Smooth muscle cell (in vitro differentiated cells): ENCODE results near the gene PCSK4. TPM values are rescaled to one million over a fixed set of nuclear protein-coding genes. Genes with fewer than 3 reads are reported as not detected.

Source experiments
- DNase-seq: peaks from one replicate; lab custom pipeline; 2025; ENCODE audit not compliant: unreplicated experiment; lab: John Stamatoyannopoulos, UW
- H2AFZ ChIP-seq: fragments of 200-600 bp; sonication (generic); 2 replicates; pipeline ENCODE4 v1.6.0; 2016; ENCODE audit warnings: antibody characterized with exemption, low read depth, mild to moderate bottlenecking
- H3F3A ChIP-seq: fragments of 200-600 bp; sonication (generic); 2 replicates; pipeline ENCODE4 v1.6.0; 2017; ENCODE audit warnings: antibody characterized with exemption, low read depth
- H3K27ac ChIP-seq: fragments of 200-600 bp; sonication (generic); 2 replicates; pipeline ENCODE4 v1.5.1; 2016; ENCODE audit warnings: low read depth, mild to moderate bottlenecking
- H3K27me3 ChIP-seq: fragments of 200-600 bp; sonication (generic); 2 replicates; pipeline ENCODE4 v1.6.1; 2016; ENCODE audit warnings: low read depth, mild to moderate bottlenecking
- H3K36me3 ChIP-seq: fragments of 200-600 bp; sonication (generic); 2 replicates; pipeline ENCODE4 v1.5.1; 2016; ENCODE audit warnings: low read depth
- H3K4me1 ChIP-seq: fragments of 200-600 bp; sonication (generic); 2 replicates; pipeline ENCODE4 v1.5.1; 2016; ENCODE audit warnings: low read depth
- H3K4me2 ChIP-seq: fragments of 200-600 bp; sonication (generic); 2 replicates; pipeline ENCODE4 v1.6.0; 2016; ENCODE audit warnings: mild to moderate bottlenecking
- H3K4me3 ChIP-seq: fragments of 200-600 bp; sonication (generic); 2 replicates; pipeline ENCODE4 v1.5.1; 2016; ENCODE audit warnings: mild to moderate bottlenecking
- H3K79me2 ChIP-seq: fragments of 200-600 bp; sonication (generic); 2 replicates; pipeline ENCODE4 v1.6.0; 2016; ENCODE audit warnings: low read depth, mild to moderate bottlenecking
- H3K9ac ChIP-seq: fragments of 200-600 bp; sonication (generic); 2 replicates; pipeline ENCODE4 v1.6.0; 2016; ENCODE audit warnings: low read depth
- H3K9me3 ChIP-seq: fragments of 200-600 bp; sonication (generic); replicated peaks from 2 replicates; pipeline ENCODE4 v1.5.1; 2016; ENCODE audit warnings: low read depth
- H4K20me1 ChIP-seq: fragments of 200-600 bp; sonication (generic); 2 replicates; pipeline ENCODE4 v1.6.0; 2016; ENCODE audit warnings: low read depth
- WGBS: methylation state at CpG from one replicate; pipeline ENCODE4 v1.1.7; 2016; ENCODE audit warnings: low lambda C conversion rate; 5-methylcytosine and 5-hydroxymethylcytosine counted together
- polyA plus RNA-seq: library from polyadenylated mRNA; unstranded; fragments of >200 nt; fragmentation: Nextera tagmentation; extraction: Ambion mirVana; gene quantifications from 2 replicates; pipeline ENCODE4 v1.2.1, GENCODE V29; 2016
- total RNA-seq: library from RNA; depleted of rRNA; stranded (reverse); fragments of >200 nt; gene quantifications from 2 replicates; pipeline ENCODE4 v1.2.3, GENCODE V29; 2014
- TF ChIP-seq, protein P1 (sequence below): fragments of 200-600 bp; sonication (generic); IDR thresholded peaks from 2 replicates; pipeline ENCODE4 v1.5.1; 2017; ENCODE audit warnings: borderline replicate concordance, mild to moderate bottlenecking, antibody characterized with exemption; ENCODE audit not compliant: insufficient read depth, poor library complexity, severe bottlenecking

PCSK4 gene
- total and polyA plus RNA-seq, 2 experiments from 2014 or later: 1.7 to 8.7 TPM

DNA sequence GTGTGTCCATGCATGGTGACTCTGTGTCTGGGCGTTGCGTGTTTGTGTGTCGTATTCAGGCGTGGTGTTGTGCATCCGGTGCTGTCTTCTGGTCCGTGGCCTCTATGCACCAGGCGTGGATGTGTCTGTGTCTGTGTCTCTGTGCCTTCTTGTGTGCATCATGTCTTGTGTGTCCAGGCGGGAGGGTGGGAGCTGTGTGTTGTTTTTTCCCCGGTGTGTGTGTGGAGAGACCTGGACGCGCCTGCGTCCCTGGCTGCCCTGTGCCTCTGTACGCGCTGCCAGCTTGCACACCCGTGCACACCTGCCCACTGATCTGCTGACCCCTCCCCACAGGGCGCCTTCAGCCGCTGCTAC, 34.8 kb upstream of the PCSK4 start:
- TF ChIP-seq, protein P1, sequence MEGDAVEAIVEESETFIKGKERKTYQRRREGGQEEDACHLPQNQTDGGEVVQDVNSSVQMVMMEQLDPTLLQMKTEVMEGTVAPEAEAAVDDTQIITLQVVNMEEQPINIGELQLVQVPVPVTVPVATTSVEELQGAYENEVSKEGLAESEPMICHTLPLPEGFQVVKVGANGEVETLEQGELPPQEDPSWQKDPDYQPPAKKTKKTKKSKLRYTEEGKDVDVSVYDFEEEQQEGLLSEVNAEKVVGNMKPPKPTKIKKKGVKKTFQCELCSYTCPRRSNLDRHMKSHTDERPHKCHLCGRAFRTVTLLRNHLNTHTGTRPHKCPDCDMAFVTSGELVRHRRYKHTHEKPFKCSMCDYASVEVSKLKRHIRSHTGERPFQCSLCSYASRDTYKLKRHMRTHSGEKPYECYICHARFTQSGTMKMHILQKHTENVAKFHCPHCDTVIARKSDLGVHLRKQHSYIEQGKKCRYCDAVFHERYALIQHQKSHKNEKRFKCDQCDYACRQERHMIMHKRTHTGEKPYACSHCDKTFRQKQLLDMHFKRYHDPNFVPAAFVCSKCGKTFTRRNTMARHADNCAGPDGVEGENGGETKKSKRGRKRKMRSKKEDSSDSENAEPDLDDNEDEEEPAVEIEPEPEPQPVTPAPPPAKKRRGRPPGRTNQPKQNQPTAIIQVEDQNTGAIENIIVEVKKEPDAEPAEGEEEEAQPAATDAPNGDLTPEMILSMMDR: no peak
- no peak overlapping the region for H3K4me3 ChIP-seq

DNA sequence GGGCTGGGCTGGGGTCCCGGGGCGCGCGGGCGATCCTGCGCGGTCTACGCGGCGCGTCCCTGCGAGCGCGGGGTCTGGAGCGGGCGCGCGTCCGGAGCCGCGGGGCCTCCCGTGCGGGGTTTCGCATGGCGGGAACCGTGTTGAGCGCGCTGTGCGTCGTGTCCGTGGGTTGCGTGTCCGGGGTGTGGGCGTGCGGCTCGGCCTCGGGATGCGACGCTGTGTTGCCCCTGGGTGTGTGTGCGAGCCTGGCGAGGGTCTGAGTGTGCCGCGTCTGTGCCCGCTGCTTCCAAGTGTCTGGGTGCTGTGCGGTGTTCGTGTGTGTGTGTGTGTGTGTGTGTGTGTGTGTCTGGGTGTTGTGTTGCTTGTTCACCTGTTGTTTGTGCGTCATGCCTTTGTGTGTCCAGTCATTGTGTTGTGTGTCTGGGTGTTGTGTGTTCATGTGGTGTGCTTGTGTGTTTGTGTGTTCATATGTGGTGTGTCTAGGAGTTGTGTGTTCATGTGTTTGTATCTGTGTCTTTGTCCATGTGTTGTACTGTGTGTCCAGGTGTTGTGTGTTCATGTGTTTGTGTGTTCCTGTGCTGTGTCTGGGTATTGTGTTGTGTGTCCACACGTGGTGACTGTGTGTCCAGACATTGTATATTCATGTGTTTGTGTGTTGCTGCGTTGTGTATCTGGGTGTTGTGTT, 34.3 kb upstream of the PCSK4 start:
- Histone ChIP-seq H3K27me3 (peaks cover 36% of the 10 kb centered on the region), H3K4me2 (peak overlapping the region; percentile 76)

More for the DNA sequence above, 34.8 kb upstream of the PCSK4 start:
- Histone ChIP-seq H4K20me1 (no peaks in the 10 kb centered on the region), H3K27me3 (peaks cover 36% of the 10 kb centered on the region), H3K9me3 (no peaks in the 10 kb centered on the region), H3K27ac (no peak overlapping the region), H3F3A (no peaks in the 10 kb centered on the region), H2AFZ (no peak overlapping the region), H3K36me3 (no peaks in the 10 kb centered on the region), H3K9ac (no peak overlapping the region), H3K4me2 (no peak overlapping the region), H3K4me1 (no peaks in the 10 kb centered on the region), H3K79me2 (no peaks in the 10 kb centered on the region)
- WGBS: 73% methylated on average over 17 of the region's 17 CpGs
- DNase-seq: no peak

DNA sequence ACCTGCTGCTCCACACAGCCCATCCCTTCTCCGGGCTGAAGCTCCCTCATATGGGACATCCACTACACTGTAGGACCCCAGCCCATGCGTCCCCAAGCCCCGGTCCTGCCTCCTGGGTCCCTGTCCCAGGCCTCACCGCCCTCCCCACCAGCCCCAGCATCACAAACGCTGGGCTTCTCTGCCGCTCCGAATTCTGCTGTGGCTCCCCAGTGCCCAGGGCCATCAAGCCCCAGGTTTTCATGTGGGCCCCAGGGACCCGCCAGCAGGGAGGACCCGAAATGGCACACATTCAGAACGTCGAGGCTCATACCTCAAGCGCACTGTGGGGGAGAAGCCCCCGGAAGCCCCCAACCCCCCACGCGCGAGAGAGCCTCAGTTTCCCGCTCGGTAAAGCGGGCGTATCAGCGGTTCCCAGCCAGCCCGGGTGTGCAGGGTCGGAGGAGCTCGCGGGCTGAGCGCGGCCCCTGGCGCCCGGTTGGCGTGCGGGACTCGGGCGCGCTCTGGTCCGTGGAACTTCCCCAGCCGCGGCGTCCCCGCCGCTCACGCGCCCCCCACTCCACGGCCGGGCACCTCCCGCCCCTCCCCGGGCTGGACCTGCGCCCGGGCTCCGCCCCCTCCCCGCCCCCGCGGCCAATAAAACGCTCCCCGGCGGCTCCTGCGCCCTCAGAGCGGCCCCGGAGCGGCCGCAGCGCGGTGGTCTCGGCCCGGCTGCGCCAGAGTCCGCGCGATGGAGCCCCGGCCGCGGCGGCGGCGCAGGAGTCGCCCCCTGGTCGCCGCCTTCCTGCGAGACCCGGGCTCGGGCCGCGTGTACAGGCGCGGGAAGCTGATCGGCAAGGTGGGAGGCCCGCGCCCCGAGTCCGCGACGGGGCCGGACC, 33.5 kb upstream of the PCSK4 start, which contains the start of gene PLK5:
TSS of gene PLK5 (plus strand) at position 666 of the 875 bp plus-strand sequence. CDS start 2,920 bp downstream, outside the sequence.
- Histone ChIP-seq H3K36me3 (no peaks in the 10 kb centered on the region), H3K27ac (no peak within 1 kb of the TSS), H2AFZ (no peak within 1 kb of the TSS), H3K4me3 (peak within 1 kb of the TSS; percentile 29), H3K4me2 (peak within 1 kb of the TSS; percentile 76), H3K79me2 (no peaks in the 10 kb centered on the region), H4K20me1 (no peaks in the 10 kb centered on the region), H3K9me3 (no peaks in the 10 kb centered on the region), H3K27me3 (peaks cover 36% of the 10 kb centered on the region), H3K4me1 (no peaks in the 10 kb centered on the region), H3K9ac (no peak within 1 kb of the TSS), H3F3A (no peaks in the 10 kb centered on the region)
- DNase-seq: no peak
- 35% methylated on average over 23 of the region's 92 CpGs for WGBS
- TF ChIP-seq, protein P1: no peak

More for the DNA sequence above, 34.3 kb upstream of the PCSK4 start:
- no peaks in the 10 kb centered on the region for H4K20me1 ChIP-seq
- H3K4me1 ChIP-seq: no peaks in the 10 kb centered on the region
- no peak for DNase-seq
- no peaks in the 10 kb centered on the region for H3K79me2 ChIP-seq
- H3K36me3 ChIP-seq: no peaks in the 10 kb centered on the region
- no peaks in the 10 kb centered on the region for H3F3A ChIP-seq
- H3K9me3 ChIP-seq: no peaks in the 10 kb centered on the region
- no peak overlapping the region for H3K27ac ChIP-seq
- H3K4me3 ChIP-seq: peak overlapping the region; percentile 29
- no peak overlapping the region for H2AFZ ChIP-seq
- WGBS: 26% methylated on average over 39 of the region's 49 CpGs
- TF ChIP-seq, protein P1: no peak
- H3K9ac ChIP-seq: no peak overlapping the region
